Measurements from ENCODE around the gene TMEM131. TPM values are rescaled to one million over a fixed set of nuclear protein-coding genes. Genes with fewer than 3 reads are reported as not detected.
A peak's percentile ranks its signal among the peaks of the same experiment; 100 is the strongest.
"Not testable (repeated sequence)": the region's sequence is repeated elsewhere in the genome, so short reads cannot be mapped to it uniquely, and the experiment has no call there.

TMEM131 gene
- total RNA-seq, 2 donors from 2014 or later: 39.0 to 43.0 TPM

DNA sequence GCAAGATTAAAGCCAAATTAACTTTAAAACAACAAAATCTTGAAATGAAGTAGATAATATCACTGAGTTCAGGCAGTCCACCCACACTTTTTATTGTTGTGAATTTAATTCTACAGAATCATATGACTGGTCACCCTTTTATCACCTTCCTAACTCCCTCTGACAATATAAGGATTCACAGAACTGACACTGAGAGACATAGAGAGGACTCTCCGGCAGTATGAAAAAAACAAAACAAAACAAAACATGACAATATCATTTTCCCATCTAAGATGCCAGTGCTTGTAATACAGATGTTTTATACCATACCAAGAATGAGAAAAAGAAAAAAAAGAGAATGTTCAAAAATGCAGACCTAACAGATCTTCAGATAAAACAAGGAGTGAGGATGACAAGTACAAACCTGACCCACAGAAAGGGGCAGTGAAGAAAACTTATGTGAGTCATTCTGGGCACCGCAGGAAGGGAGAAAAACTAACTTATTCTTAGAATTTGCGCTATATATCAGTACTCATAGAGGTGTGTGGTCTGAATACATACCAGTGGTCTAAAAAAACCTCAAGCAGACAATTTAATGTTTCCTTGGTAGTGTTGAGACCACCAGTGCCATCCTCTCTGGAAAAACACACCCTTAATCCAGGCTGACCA is 145.7 kb downstream of the TMEM131 start:
- Mint-ChIP-seq H3K36me3 (ENCODE audit: low read depth) (peaks cover 11% of the 10 kb centered on the region), H3K27me3 (ENCODE audit: insufficient read depth) (no peaks in the 10 kb centered on the region), H3K4me1 (peaks cover 3% of the 10 kb centered on the region), H3K9me3 (no peaks in the 10 kb centered on the region), H3K4me3 (no peak overlapping the region), H3K27ac (peak overlapping the region; percentile 7)
- no peak for TF ChIP-seq CTCF (conservative IDR thresholded peaks at IDR 0.05)
- H3K4me3 ChIP-seq (ENCODE audit: low read length): no peak overlapping the region
- DNase-seq: no peak
- no peaks in the 10 kb centered on the region for H3K36me3 ChIP-seq (ENCODE audit: control insufficient read depth, insufficient read depth, low read length)
- WGBS, 2 experiments (ENCODE audit: insufficient coverage in 1 of 2, insufficient read length in 1 of 2): 100% methylated on average over 2 to 3 of the region's 3 CpGs
- no peaks in the 10 kb centered on the region for H3K27me3 ChIP-seq (ENCODE audit: control insufficient read depth, insufficient read depth, low read length, poor library complexity, severe bottlenecking)
- H3K9me3 ChIP-seq (ENCODE audit: control insufficient read depth, low read length): no peaks in the 10 kb centered on the region
- H3K4me1 ChIP-seq (ENCODE audit: control insufficient read depth, insufficient read depth, low read length): no peaks in the 10 kb centered on the region
- no peak overlapping the region for H3K9ac ChIP-seq (ENCODE audit: extremely low read depth, low read length, poor library complexity, severe bottlenecking)
- H3K27ac ChIP-seq (ENCODE audit: low read depth, low read length): no peak overlapping the region

DNA sequence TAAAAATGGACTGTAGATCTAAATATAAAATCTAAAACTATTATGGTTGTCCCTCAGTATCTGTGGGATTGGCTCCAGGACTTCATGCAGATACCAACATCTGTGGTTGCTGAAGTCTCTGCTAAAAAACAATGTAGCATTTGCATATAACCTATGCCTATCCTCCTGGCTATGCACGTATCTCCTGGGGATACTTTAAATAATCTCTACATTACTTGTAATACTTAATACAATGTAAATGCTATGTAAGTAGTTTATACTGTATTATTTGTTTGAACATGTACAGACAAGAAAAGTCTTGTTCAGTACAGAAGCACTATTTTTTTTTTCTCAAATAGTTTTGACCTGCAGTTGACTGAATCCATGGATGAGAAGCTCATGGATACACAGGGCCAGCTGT is 147.4 kb downstream of the TMEM131 start:
- no peak for DNase-seq
- Mint-ChIP-seq H3K4me3 (no peak overlapping the region), H3K27ac (no peak overlapping the region), H3K36me3 (ENCODE audit: low read depth) (peaks cover 3% of the 10 kb centered on the region), H3K4me1 (peaks cover 4% of the 10 kb centered on the region), H3K27me3 (ENCODE audit: insufficient read depth) (no peaks in the 10 kb centered on the region), H3K9me3 (no peaks in the 10 kb centered on the region)
- no peak overlapping the region for H3K27ac ChIP-seq (ENCODE audit: low read depth, low read length)
- TF ChIP-seq CTCF (conservative IDR thresholded peaks at IDR 0.05): no peak
- no peak overlapping the region for H3K4me3 ChIP-seq (ENCODE audit: low read length)
- no peaks in the 10 kb centered on the region for H3K4me1 ChIP-seq (ENCODE audit: control insufficient read depth, insufficient read depth, low read length)
- no peak overlapping the region for H3K9ac ChIP-seq (ENCODE audit: extremely low read depth, low read length, poor library complexity, severe bottlenecking)
- no peaks in the 10 kb centered on the region for H3K27me3 ChIP-seq (ENCODE audit: control insufficient read depth, insufficient read depth, low read length, poor library complexity, severe bottlenecking)
- H3K36me3 ChIP-seq (ENCODE audit: control insufficient read depth, insufficient read depth, low read length): peaks cover 6% of the 10 kb centered on the region
- H3K9me3 ChIP-seq (ENCODE audit: control insufficient read depth, low read length): no peaks in the 10 kb centered on the region
- WGBS, 2 experiments (ENCODE audit: insufficient coverage in 1 of 2, insufficient read length in 1 of 2): no CpG with 5 or more reads among the region's 1 CpG

DNA sequence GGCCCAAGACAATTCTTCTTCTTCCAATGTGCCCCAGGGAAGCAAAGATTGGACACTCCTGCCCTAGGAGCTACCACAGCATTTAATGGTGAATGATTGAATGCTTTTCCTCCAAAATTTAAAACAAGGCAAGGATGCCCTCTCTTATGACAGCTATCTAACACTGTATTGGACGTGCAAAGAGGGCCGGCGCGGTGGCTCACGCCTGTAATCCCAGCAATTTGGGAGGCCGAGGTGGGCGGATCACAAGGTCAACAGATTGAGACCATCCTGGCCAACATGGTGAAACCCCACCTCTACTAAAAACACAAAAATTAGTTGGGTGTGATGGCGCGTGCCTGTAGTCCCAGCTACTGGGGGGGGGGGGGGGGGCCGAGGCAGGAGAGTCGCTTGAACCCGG is 149.0 kb downstream of the TMEM131 start:
- H3K36me3 ChIP-seq (ENCODE audit: control insufficient read depth, insufficient read depth, low read length): peaks cover 19% of the 10 kb centered on the region
- not testable (repeated sequence) for H3K9me3 Mint-ChIP-seq; H3K9ac ChIP-seq (ENCODE audit: extremely low read depth, low read length, poor library complexity, severe bottlenecking); DNase-seq; H3K4me1 Mint-ChIP-seq; H3K4me1 ChIP-seq (ENCODE audit: control insufficient read depth, insufficient read depth, low read length); H3K27ac Mint-ChIP-seq; H3K4me3 ChIP-seq (ENCODE audit: low read length); H3K27ac ChIP-seq (ENCODE audit: low read depth, low read length); H3K27me3 Mint-ChIP-seq (ENCODE audit: insufficient read depth); H3K36me3 Mint-ChIP-seq (ENCODE audit: low read depth); H3K27me3 ChIP-seq (ENCODE audit: control insufficient read depth, insufficient read depth, low read length, poor library complexity, severe bottlenecking); H3K4me3 Mint-ChIP-seq; H3K9me3 ChIP-seq (ENCODE audit: control insufficient read depth, low read length)
- WGBS, 2 experiments (ENCODE audit: insufficient coverage in 1 of 2, insufficient read length in 1 of 2): 90 to 94% methylated on average over 2 to 8 of the region's 12 CpGs

DNA sequence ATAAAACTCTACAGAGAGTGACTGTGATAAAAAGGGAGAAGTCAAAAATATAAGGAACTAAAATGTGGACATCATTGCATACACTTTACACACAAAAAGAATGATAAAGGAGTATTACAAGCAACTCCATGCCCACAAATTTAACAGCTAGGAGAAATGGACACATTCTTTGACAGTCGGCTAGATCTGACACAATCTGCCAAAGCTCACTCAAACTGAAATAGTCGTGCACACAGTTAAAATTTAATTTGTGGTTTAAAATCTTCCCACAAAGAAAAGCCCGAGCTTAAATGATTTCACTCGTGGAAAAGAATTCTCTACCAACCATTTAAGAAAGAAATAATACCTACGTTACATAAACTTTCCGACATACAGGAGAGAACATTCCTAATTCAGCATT is 149.9 kb downstream of the TMEM131 start:
- no peak for DNase-seq
- Mint-ChIP-seq H3K4me1 (peaks cover 17% of the 10 kb centered on the region), H3K27ac (no peak overlapping the region), H3K4me3 (no peak overlapping the region), H3K27me3 (ENCODE audit: insufficient read depth) (no peaks in the 10 kb centered on the region), H3K36me3 (ENCODE audit: low read depth) (peaks cover 12% of the 10 kb centered on the region), H3K9me3 (no peaks in the 10 kb centered on the region)
- no peak overlapping the region for H3K27ac ChIP-seq (ENCODE audit: low read depth, low read length)
- no peak overlapping the region for H3K9ac ChIP-seq (ENCODE audit: extremely low read depth, low read length, poor library complexity, severe bottlenecking)
- peaks cover 3% of the 10 kb centered on the region for H3K4me1 ChIP-seq (ENCODE audit: control insufficient read depth, insufficient read depth, low read length)
- 75 to 83% methylated on average over 2 to 6 of the region's 6 CpGs for WGBS, 2 experiments (ENCODE audit: insufficient coverage in 1 of 2, insufficient read length in 1 of 2)
- peaks cover 24% of the 10 kb centered on the region for H3K36me3 ChIP-seq (ENCODE audit: control insufficient read depth, insufficient read depth, low read length)
- no peaks in the 10 kb centered on the region for H3K27me3 ChIP-seq (ENCODE audit: control insufficient read depth, insufficient read depth, low read length, poor library complexity, severe bottlenecking)
- H3K9me3 ChIP-seq (ENCODE audit: control insufficient read depth, low read length): no peaks in the 10 kb centered on the region
- H3K4me3 ChIP-seq (ENCODE audit: low read length): no peak overlapping the region
- TF ChIP-seq CTCF (conservative IDR thresholded peaks at IDR 0.05): no peak

All from endodermal cell (in vitro differentiated cells).